ENCODE results near the gene EEF1AKMT2. TPM values are rescaled to one million over a fixed set of nuclear protein-coding genes. Genes with fewer than 3 reads are reported as not detected.

Gene EEF1AKMT2
- total and polyA plus RNA-seq, 2 donors from 2014 or later = 18.0 to 20.5 TPM

DNA sequence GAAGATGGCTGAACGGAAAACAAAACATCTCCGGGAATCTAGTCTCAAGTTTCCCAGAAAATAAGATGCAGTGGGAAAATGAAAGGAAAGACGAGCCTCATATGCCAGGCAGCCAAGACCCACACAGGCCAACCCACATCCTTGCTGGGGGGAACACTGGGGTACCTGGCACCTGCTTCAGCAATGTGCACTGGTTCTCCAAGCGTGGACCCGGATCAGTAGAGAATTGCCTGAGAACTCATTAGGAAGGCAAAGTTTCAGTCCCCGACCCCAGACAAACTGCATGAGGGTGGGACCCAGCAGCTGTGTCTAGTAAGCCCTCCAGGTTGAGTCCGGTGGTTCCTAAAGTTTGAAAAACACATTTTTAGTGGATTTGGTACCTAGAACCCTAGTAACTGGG lies 65.9 kb downstream of the EEF1AKMT2 start:
- H3K9me3 ChIP-seq (ENCODE audit: control insufficient read depth in 2 of 3, insufficient read depth in 1 of 3, low read length in 3 of 3) = no peaks in the 10 kb centered on the region
- intact Hi-C loops (cut with DNase I) = no loop called here
- TF ChIP-seq, protein P1, sequence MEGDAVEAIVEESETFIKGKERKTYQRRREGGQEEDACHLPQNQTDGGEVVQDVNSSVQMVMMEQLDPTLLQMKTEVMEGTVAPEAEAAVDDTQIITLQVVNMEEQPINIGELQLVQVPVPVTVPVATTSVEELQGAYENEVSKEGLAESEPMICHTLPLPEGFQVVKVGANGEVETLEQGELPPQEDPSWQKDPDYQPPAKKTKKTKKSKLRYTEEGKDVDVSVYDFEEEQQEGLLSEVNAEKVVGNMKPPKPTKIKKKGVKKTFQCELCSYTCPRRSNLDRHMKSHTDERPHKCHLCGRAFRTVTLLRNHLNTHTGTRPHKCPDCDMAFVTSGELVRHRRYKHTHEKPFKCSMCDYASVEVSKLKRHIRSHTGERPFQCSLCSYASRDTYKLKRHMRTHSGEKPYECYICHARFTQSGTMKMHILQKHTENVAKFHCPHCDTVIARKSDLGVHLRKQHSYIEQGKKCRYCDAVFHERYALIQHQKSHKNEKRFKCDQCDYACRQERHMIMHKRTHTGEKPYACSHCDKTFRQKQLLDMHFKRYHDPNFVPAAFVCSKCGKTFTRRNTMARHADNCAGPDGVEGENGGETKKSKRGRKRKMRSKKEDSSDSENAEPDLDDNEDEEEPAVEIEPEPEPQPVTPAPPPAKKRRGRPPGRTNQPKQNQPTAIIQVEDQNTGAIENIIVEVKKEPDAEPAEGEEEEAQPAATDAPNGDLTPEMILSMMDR (IDR thresholded peaks at IDR 0.05; ENCODE audit: borderline replicate concordance, extremely low read depth, insufficient read depth) = no peak
- H3K27me3 ChIP-seq (ENCODE audit: control insufficient read depth, insufficient read depth, low read length) = no peaks in the 10 kb centered on the region
- no peak overlapping the region for H3K27ac ChIP-seq (ENCODE audit: low read depth in 2 of 2, low read length in 2 of 2)
- no peak overlapping the region for H3K9ac ChIP-seq (ENCODE audit: low read length in 3 of 3)
- peaks cover 0 to 74% (median 66%) of the 10 kb centered on the region in 3 donors for H3K4me1 ChIP-seq (ENCODE audit: control insufficient read depth in 2 of 3, insufficient read depth in 2 of 3, low read depth in 1 of 3, low read length in 3 of 3)
- DNase-seq (peak in 1 of 5 donors; percentile 24), FAIRE-seq (no peak)
- no peak overlapping the region for H3K4me3 ChIP-seq (ENCODE audit: low read length in 3 of 3)
- H3K36me3 ChIP-seq (ENCODE audit: control insufficient read depth in 2 of 3, insufficient read depth in 3 of 3, low read length in 3 of 3) = peaks cover 0 to 3% (median 0%) of the 10 kb centered on the region in 3 donors

DNA sequence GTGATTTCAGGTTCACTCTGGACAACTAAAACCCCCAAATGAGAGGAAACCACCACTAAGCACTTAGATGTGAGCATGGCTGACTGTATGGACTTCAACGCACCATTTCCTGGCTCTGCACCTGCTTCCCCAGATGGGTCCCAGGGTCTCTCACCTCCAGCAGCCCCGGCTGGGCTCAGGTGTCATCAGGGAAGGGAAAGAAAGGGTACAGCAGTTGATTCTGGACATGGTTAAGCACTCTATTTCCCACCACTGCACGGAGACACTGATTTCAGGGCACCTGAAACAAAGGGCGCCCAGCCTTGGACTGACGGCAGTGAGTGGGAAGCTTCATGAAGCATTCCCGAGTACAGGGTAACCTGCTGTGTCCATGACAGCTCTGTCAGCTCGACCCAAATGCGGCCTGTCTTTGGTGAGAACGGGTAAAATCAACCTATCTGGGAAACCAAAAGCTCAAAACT lies 66.5 kb downstream of the EEF1AKMT2 start:
- Histone ChIP-seq H3K9me3 (ENCODE audit: control insufficient read depth in 2 of 3, insufficient read depth in 1 of 3, low read length in 3 of 3) (no peaks in the 10 kb centered on the region), H3K4me3 (ENCODE audit: low read length in 3 of 3) (no peak overlapping the region), H3K9ac (ENCODE audit: low read length in 3 of 3) (peak overlapping the region in 2 of 3 donors; percentile 7 to 17), H3K27me3 (ENCODE audit: control insufficient read depth, insufficient read depth, low read length) (no peaks in the 10 kb centered on the region), H3K27ac (ENCODE audit: low read depth in 2 of 2, low read length in 2 of 2) (no peak overlapping the region), H3K4me1 (ENCODE audit: control insufficient read depth in 2 of 3, insufficient read depth in 2 of 3, low read depth in 1 of 3, low read length in 3 of 3) (peaks cover 0 to 71% (median 64%) of the 10 kb centered on the region in 3 donors), H3K36me3 (ENCODE audit: control insufficient read depth in 2 of 3, insufficient read depth in 3 of 3, low read length in 3 of 3) (peaks cover 0 to 3% (median 0%) of the 10 kb centered on the region in 3 donors)
- FAIRE-seq (no peak), DNase-seq (peak in 1 of 5 donors; percentile 41)
- TF ChIP-seq, protein P1 (IDR thresholded peaks at IDR 0.05; ENCODE audit: borderline replicate concordance, extremely low read depth, insufficient read depth) = no peak
- intact Hi-C loops (cut with DNase I) = no loop called here

DNA sequence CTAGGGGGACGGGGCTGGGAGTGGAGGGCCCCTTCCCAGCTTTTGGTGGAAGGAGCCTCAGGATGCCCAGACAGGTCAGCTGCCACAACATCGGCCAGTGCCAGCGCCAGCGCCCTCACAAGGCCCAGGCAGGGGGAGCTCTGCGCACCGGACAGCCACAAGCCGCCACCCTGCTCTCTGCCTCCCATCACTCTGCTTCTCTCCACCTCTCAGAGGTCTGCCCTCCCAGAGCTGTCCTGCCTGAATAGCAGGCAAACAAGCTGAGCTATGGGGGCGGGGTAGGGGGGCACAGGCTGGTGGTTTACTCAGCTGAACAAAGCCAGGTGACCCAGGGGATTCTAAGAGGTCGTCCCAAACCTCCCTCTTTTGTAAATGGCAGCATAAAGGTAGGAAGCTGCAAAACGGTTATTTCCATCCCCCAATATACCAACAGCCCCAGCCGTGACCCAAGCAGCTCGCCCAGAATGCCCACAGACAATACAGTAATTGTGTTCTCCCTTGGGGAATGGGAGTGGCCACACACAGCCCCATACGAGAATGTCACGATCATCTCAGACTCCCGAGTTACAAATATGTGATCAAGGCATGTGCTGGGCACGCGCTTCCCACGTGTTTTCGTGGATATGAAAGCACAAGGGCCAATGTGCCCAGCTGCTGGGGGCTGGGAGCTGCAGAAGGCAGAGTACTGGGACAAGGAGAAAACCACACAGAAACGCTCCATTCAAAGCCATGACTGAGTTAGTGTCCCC lies 67.2 kb downstream of the EEF1AKMT2 start:
- H3K9ac ChIP-seq (ENCODE audit: low read length in 3 of 3) = peak overlapping the region in 2 of 3 donors; percentile 17 to 31
- no peaks in the 10 kb centered on the region for H3K9me3 ChIP-seq (ENCODE audit: control insufficient read depth in 2 of 3, insufficient read depth in 1 of 3, low read length in 3 of 3)
- H3K4me1 ChIP-seq (ENCODE audit: control insufficient read depth in 2 of 3, insufficient read depth in 2 of 3, low read depth in 1 of 3, low read length in 3 of 3) = peaks cover 0 to 66% (median 59%) of the 10 kb centered on the region in 3 donors
- TF ChIP-seq, protein P1 (IDR thresholded peaks at IDR 0.05; ENCODE audit: borderline replicate concordance, extremely low read depth, insufficient read depth) = no peak
- intact Hi-C loops (cut with DNase I) = no loop called here
- FAIRE-seq (no peak), DNase-seq (peak in 1 of 5 donors; percentile 76)
- no peaks in the 10 kb centered on the region for H3K36me3 ChIP-seq (ENCODE audit: control insufficient read depth in 2 of 3, insufficient read depth in 3 of 3, low read length in 3 of 3)
- no peak overlapping the region for H3K4me3 ChIP-seq (ENCODE audit: low read length in 3 of 3)
- peak overlapping the region; percentile 43 to 73 for H3K27ac ChIP-seq (ENCODE audit: low read depth in 2 of 2, low read length in 2 of 2)
- no peaks in the 10 kb centered on the region for H3K27me3 ChIP-seq (ENCODE audit: control insufficient read depth, insufficient read depth, low read length)

Measured in kidney (tissue), 14 donors.